ENCODE measurements around the gene LRRC10. TPM values are rescaled to one million over a fixed set of nuclear protein-coding genes. Genes with fewer than 3 reads are reported as not detected.

LRRC10 gene
- total RNA-seq, 4 donors from 2014 or later: not detected

DNA sequence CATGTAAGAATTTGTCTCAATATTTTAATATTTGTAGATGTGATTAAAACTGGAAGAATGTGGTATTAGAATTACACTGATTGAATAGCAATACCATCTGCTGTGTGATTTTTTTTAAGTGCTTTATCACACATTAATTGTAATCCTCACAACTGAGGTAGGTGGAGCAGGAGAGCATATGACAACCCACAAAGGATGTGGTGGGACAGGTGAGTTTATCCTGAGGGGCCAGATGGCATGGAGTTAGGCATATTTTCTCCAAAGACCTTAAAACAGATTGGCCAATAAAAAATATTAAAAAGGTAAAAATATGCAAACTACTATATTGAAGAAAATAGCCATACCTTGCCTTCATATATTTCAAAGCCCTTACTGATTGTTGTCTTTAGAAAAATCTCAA lies 7.8 kb downstream of the LRRC10 start:
- Histone ChIP-seq H3K36me3 (peaks cover 54% of the 10 kb centered on the region), H3K4me1 (no peaks in the 10 kb centered on the region), H3K9me3 (no peaks in the 10 kb centered on the region), H3K27ac (no peak overlapping the region), H3K4me3 (no peak overlapping the region), H3K27me3 (no peaks in the 10 kb centered on the region)
- TF ChIP-seq POLR2AphosphoS5 (IDR thresholded peaks at IDR 0.05): no peak
- TF ChIP-seq POLR2A (IDR thresholded peaks at IDR 0.05): no peak
- TF ChIP-seq, protein P1, sequence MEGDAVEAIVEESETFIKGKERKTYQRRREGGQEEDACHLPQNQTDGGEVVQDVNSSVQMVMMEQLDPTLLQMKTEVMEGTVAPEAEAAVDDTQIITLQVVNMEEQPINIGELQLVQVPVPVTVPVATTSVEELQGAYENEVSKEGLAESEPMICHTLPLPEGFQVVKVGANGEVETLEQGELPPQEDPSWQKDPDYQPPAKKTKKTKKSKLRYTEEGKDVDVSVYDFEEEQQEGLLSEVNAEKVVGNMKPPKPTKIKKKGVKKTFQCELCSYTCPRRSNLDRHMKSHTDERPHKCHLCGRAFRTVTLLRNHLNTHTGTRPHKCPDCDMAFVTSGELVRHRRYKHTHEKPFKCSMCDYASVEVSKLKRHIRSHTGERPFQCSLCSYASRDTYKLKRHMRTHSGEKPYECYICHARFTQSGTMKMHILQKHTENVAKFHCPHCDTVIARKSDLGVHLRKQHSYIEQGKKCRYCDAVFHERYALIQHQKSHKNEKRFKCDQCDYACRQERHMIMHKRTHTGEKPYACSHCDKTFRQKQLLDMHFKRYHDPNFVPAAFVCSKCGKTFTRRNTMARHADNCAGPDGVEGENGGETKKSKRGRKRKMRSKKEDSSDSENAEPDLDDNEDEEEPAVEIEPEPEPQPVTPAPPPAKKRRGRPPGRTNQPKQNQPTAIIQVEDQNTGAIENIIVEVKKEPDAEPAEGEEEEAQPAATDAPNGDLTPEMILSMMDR (IDR thresholded peaks at IDR 0.05): no peak
- no peak for TF ChIP-seq EP300 (IDR thresholded peaks at IDR 0.05)
- no peak for DNase-seq (ENCODE audit: low spot score in 2 of 2)

DNA sequence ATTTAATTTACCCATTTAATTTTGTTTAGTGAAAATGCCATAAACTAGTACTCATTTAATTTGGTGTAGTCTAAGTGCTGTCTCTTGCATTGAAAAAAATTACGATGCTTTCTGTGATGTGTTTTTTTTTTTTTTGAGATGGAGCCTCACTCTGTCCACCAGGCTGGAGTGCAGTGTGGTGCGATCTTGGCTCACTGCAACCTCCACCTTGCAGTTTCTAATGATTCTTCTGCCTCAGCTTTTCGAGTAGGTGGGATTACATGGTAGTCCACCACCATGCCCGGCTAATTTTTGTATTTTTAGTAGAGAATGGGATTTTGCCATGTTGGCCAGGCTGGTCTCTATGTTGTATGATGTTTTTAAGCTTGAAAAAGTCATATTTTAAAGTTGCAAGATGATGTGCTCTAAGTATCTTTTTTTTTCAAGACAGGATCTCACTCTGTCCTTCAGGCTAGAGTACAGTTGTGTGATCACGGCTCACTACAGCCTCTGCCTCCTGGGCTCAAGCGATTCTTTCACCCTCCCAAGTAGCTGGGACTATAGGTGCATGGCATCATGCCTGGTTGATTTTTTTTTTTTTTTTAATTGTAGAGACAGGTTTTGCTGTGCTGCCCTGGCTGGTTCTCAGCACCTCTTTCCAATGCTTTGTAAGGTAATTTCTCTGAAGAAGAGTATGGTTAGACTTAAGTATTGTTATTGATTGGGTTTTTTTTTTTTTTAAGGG lies 8.6 kb downstream of the LRRC10 start:
- H3K9me3 ChIP-seq: no peaks in the 10 kb centered on the region
- no peak for DNase-seq (ENCODE audit: low spot score in 2 of 2)
- no peak overlapping the region for H3K4me3 ChIP-seq
- H3K4me1 ChIP-seq: no peaks in the 10 kb centered on the region
- peaks cover 62% of the 10 kb centered on the region for H3K36me3 ChIP-seq
- 79% methylated on average over 6 of the region's 6 CpGs for WGBS
- H3K27ac ChIP-seq: no peak overlapping the region
- TF ChIP-seq POLR2AphosphoS5 (IDR thresholded peaks at IDR 0.05) (no peak), EP300 (IDR thresholded peaks at IDR 0.05) (no peak), POLR2A (IDR thresholded peaks at IDR 0.05) (no peak)
- TF ChIP-seq, protein P1 (IDR thresholded peaks at IDR 0.05): no peak
- H3K27me3 ChIP-seq: no peaks in the 10 kb centered on the region

DNA sequence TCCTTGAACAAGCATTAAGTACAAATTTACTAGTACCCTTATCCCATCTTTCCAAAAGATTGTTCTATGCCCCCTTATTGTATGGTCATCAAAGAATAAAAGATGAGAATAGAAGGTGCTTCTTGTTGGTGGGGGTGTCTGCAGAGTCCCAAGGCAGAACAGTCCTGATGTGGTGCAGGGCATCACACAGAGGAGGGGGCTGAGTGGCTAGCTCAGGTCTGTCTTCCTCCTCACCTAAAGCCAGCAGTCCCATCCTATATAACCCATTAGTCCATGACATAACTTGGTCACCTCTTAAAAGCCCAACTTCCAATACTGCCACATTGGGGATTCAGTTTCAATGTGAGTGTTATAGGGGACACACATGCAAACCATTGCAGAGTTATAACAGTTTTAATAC lies 9.9 kb downstream of the LRRC10 start:
- no peak for TF ChIP-seq POLR2AphosphoS5 (IDR thresholded peaks at IDR 0.05)
- TF ChIP-seq EP300 (IDR thresholded peaks at IDR 0.05): no peak
- TF ChIP-seq POLR2A (IDR thresholded peaks at IDR 0.05): no peak
- TF ChIP-seq, protein P1 (IDR thresholded peaks at IDR 0.05): no peak

DNA sequence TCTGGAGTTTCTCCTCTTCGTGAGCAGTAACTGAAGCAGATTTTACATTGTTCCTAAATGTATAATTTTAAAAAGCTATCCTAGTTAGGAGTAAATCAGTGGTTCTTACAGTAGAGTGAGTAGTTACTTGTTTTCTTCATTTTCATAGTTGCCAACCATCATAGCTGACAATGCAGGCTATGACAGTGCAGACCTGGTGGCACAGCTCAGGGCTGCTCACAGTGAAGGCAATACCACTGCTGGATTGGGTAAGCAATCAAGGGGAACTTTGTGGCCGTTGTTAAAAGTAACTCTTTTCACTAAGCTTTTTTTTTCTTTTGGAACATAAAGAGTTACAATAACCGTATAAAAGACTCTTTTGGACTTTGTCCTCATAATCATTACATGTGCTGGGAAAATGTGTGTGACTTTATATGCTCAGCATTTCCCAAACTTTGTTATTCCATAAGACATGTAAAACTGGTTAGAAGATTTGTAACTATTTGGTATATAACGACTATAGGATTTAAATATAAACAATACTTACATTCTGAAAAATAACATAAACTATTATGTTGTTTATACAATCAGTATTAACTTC lies 12.4 kb downstream of the LRRC10 start:
- no peak overlapping the region for H3K27ac ChIP-seq
- H3K27me3 ChIP-seq: no peaks in the 10 kb centered on the region
- TF ChIP-seq EP300 (IDR thresholded peaks at IDR 0.05): no peak
- TF ChIP-seq POLR2A (IDR thresholded peaks at IDR 0.05): no peak
- TF ChIP-seq, protein P1 (IDR thresholded peaks at IDR 0.05): no peak
- no peak for TF ChIP-seq POLR2AphosphoS5 (IDR thresholded peaks at IDR 0.05)
- no peaks in the 10 kb centered on the region for H3K4me1 ChIP-seq
- no peak overlapping the region for H3K4me3 ChIP-seq
- WGBS: 73% methylated on average over 4 of the region's 4 CpGs
- no peak for DNase-seq (ENCODE audit: low spot score in 2 of 2)
- H3K36me3 ChIP-seq: peaks cover 94% of the 10 kb centered on the region
- H3K9me3 ChIP-seq: no peaks in the 10 kb centered on the region

More for the DNA sequence above, 9.9 kb downstream of the LRRC10 start:
- Histone ChIP-seq H3K36me3 (peaks cover 74% of the 10 kb centered on the region), H3K27ac (no peak overlapping the region), H3K4me1 (no peaks in the 10 kb centered on the region), H3K4me3 (no peak overlapping the region), H3K27me3 (no peaks in the 10 kb centered on the region), H3K9me3 (no peaks in the 10 kb centered on the region)
- DNase-seq (ENCODE audit: low spot score in 2 of 2): no peak

DNA sequence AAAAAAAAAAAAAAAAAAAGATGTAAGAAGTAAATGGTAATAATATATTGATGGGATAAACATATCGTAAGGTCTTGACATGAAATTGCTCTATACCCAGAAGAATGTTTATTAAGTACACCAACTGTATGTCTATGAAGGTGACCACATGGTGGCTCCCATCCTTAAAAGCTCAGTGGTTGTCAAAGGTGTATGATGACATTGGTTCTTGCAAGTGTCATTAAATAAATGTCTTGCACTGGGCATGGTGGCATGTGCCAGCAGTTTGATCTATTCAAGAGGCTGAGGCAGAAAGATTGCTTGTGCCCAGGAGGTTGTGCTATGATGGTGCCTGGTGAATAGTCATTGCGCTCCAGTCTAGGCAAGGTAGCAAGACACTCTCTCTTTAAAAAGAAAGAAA lies 15.0 kb downstream of the LRRC10 start:
- TF ChIP-seq EP300 (IDR thresholded peaks at IDR 0.05) (no peak), POLR2AphosphoS5 (IDR thresholded peaks at IDR 0.05) (no peak), POLR2A (IDR thresholded peaks at IDR 0.05) (no peak)
- TF ChIP-seq, protein P1 (IDR thresholded peaks at IDR 0.05): no peak
- Histone ChIP-seq H3K36me3 (peaks cover 94% of the 10 kb centered on the region), H3K9me3 (no peaks in the 10 kb centered on the region), H3K4me3 (no peak overlapping the region), H3K4me1 (no peaks in the 10 kb centered on the region), H3K27me3 (no peaks in the 10 kb centered on the region), H3K27ac (no peak overlapping the region)
- no peak for DNase-seq (ENCODE audit: low spot score in 2 of 2)
- WGBS: 95% methylated on average over 2 of the region's 2 CpGs

Measured in suprapubic skin (tissue), 4 donors.